AG09319 (cell line): ENCODE measurements around the gene CCL23.

ENCODE experiments used
- DNase-seq: peaks from one replicate; pipeline ENCODE4 v3.0.0-alpha.2; 2010; ENCODE audit warnings: low read depth; ENCODE audit errors: extremely low read depth
- CTCF ChIP-seq: IDR thresholded peaks from 2 replicates; pipeline ENCODE4 v1.5.1; 2011; ENCODE audit warnings: low read depth, mild to moderate bottlenecking, inconsistent platforms, low read length, moderate library complexity

Gene CCL23

GRCh38 chr17:36055921-36056520 is 38.2 kb upstream of the CCL23 start:
- TF ChIP-seq CTCF: no peak
- DNase-seq: no peak

GRCh38 chr17:36055171-36055570 is 37.4 kb upstream of the CCL23 start:
- no peak for TF ChIP-seq CTCF
- no peak for DNase-seq

GRCh38 chr17:36049643-36050042 is 31.9 kb upstream of the CCL23 start:
- no peak for DNase-seq
- no peak for TF ChIP-seq CTCF

GRCh38 chr17:36048066-36048465 is 30.3 kb upstream of the CCL23 start:
- DNase-seq: no peak
- TF ChIP-seq CTCF: no peak

- TF ChIP-seq CTCF: no peak
- no peak for DNase-seq
Observed at GRCh38 chr17:36036235-36036634, 18.5 kb upstream of the CCL23 start.

- no peak for TF ChIP-seq CTCF
Observed at GRCh38 chr17:36034127-36034526, 16.4 kb upstream of the CCL23 start.

GRCh38 chr17:36030956-36031355 is 13.2 kb upstream of the CCL23 start:
- DNase-seq: no peak
- no peak for TF ChIP-seq CTCF

More at GRCh38 chr17:36034127-36034526, 16.4 kb upstream of the CCL23 start:
- no peak for DNase-seq
